KMS-11 (cell line): ENCODE measurements around the gene LHFPL6.

ENCODE experiments used
- H2AFZ ChIP-seq: fragments of 200-600 bp; sonication (generic); 2 replicates; pipeline ENCODE4 v1.6.1; 2016; ENCODE audit warnings: antibody characterized with exemption, mixed run types, low read depth
- H3K27ac ChIP-seq: fragments of 200-600 bp; sonication (generic); 2 replicates; pipeline ENCODE4 v1.6.1; 2016; ENCODE audit warnings: mild to moderate bottlenecking, mixed run types
- H3K27me3 ChIP-seq: fragments of 200-600 bp; sonication (generic); 2 replicates; pipeline ENCODE4 v1.6.1; 2017; ENCODE audit warnings: mild to moderate bottlenecking, low read depth, mixed run types, moderate library complexity; ENCODE audit not compliant: insufficient read depth
- H3K36me3 ChIP-seq: fragments of 200-600 bp; sonication (generic); 2 replicates; pipeline ENCODE4 v1.6.1; 2017; ENCODE audit warnings: mild to moderate bottlenecking, mixed run types; ENCODE audit not compliant: insufficient read depth
- H3K4me1 ChIP-seq: fragments of 200-600 bp; sonication (generic); 2 replicates; pipeline ENCODE4 v1.6.1; 2016; ENCODE audit warnings: mild to moderate bottlenecking, low read depth, mixed run types; ENCODE audit not compliant: poor library complexity, severe bottlenecking
- H3K4me2 ChIP-seq: fragments of 200-600 bp; sonication (generic); 2 replicates; pipeline ENCODE4 v1.7.0; 2016; ENCODE audit warnings: mild to moderate bottlenecking, mixed run types
- H3K4me3 ChIP-seq: fragments of 200-600 bp; sonication (generic); IDR thresholded peaks from 2 replicates; pipeline ENCODE4 v1.6.1; 2017; ENCODE audit warnings: low read depth, low read length, mixed read lengths; ENCODE audit not compliant: insufficient read depth
- H3K79me2 ChIP-seq: fragments of 200-600 bp; sonication (generic); 2 replicates; pipeline ENCODE4 v1.6.1; 2016; ENCODE audit warnings: low read depth, mixed run types; ENCODE audit not compliant: insufficient read depth
- H3K9ac ChIP-seq: fragments of 200-600 bp; sonication (generic); 2 replicates; pipeline ENCODE4 v1.6.1; 2016; ENCODE audit warnings: mild to moderate bottlenecking, mixed run types
- H4K20me1 ChIP-seq: fragments of 200-600 bp; sonication (generic); 2 replicates; pipeline ENCODE4 v1.6.1; 2016; ENCODE audit warnings: mild to moderate bottlenecking, mixed run types; ENCODE audit not compliant: insufficient read depth
- TF ChIP-seq, protein P1 (sequence below): fragments of 200-600 bp; sonication (generic); conservative IDR thresholded peaks from 2 replicates; pipeline ENCODE4 v1.6.1; 2017; ENCODE audit warnings: low read depth, mild to moderate bottlenecking, antibody characterized with exemption, low read length, moderate library complexity, mixed read lengths

The LHFPL6 gene

DNA sequence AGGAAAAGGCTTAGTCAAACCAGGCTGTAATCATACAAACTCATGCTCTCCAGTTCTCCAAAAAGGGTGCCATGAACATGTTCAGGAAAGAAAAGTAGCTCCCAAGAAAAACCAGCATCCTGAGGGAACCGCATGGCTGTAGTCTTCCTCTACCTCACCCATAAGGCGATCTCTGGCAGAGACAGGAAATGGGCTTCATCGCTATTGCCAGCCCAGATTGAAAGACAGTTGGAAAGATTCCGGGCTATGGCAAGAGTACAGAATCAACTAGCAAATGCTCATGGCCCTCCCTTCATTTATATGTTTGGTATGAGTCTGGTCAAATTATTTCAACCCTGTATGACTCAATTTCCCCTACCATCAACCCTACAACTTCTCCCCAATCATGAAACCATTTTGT lies 140.1 kb downstream of the LHFPL6 start:
- H3K9ac ChIP-seq: no peak overlapping the region
- H3K27ac ChIP-seq: no peak overlapping the region
- H4K20me1 ChIP-seq: no peaks in the 10 kb centered on the region
- no peaks in the 10 kb centered on the region for H3K27me3 ChIP-seq
- H3K36me3 ChIP-seq: no peaks in the 10 kb centered on the region
- H3K79me2 ChIP-seq: no peaks in the 10 kb centered on the region
- H3K4me1 ChIP-seq: no peaks in the 10 kb centered on the region
- no peak overlapping the region for H3K4me3 ChIP-seq
- H2AFZ ChIP-seq: no peak overlapping the region
- TF ChIP-seq, protein P1, sequence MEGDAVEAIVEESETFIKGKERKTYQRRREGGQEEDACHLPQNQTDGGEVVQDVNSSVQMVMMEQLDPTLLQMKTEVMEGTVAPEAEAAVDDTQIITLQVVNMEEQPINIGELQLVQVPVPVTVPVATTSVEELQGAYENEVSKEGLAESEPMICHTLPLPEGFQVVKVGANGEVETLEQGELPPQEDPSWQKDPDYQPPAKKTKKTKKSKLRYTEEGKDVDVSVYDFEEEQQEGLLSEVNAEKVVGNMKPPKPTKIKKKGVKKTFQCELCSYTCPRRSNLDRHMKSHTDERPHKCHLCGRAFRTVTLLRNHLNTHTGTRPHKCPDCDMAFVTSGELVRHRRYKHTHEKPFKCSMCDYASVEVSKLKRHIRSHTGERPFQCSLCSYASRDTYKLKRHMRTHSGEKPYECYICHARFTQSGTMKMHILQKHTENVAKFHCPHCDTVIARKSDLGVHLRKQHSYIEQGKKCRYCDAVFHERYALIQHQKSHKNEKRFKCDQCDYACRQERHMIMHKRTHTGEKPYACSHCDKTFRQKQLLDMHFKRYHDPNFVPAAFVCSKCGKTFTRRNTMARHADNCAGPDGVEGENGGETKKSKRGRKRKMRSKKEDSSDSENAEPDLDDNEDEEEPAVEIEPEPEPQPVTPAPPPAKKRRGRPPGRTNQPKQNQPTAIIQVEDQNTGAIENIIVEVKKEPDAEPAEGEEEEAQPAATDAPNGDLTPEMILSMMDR: no peak
- H3K4me2 ChIP-seq: no peak overlapping the region

DNA sequence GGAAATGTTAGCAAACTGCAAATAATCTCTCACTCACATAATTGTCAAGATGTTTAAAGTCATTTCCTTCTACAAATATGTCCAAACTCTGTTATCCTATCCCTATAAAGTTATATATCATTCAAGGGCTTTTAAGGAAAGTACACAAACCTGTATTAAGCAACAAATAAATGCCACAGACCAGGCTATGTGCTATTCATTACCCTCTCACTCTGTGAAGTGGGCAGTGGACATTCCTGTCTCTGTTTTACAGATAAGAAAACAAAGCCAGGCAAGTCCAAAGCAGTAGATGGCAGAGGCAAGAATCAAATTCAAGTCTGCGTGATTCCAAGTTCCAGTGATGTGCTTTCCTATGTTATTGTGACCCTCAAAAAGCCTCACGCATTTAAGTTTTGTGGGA lies 140.6 kb downstream of the LHFPL6 start:
- no peak overlapping the region for H3K27ac ChIP-seq
- TF ChIP-seq, protein P1: no peak
- H4K20me1 ChIP-seq: no peaks in the 10 kb centered on the region
- no peaks in the 10 kb centered on the region for H3K4me1 ChIP-seq
- no peak overlapping the region for H3K4me3 ChIP-seq
- no peak overlapping the region for H3K4me2 ChIP-seq
- no peak overlapping the region for H3K9ac ChIP-seq
- H3K79me2 ChIP-seq: no peaks in the 10 kb centered on the region
- no peaks in the 10 kb centered on the region for H3K36me3 ChIP-seq
- H2AFZ ChIP-seq: no peak overlapping the region
- no peaks in the 10 kb centered on the region for H3K27me3 ChIP-seq

DNA sequence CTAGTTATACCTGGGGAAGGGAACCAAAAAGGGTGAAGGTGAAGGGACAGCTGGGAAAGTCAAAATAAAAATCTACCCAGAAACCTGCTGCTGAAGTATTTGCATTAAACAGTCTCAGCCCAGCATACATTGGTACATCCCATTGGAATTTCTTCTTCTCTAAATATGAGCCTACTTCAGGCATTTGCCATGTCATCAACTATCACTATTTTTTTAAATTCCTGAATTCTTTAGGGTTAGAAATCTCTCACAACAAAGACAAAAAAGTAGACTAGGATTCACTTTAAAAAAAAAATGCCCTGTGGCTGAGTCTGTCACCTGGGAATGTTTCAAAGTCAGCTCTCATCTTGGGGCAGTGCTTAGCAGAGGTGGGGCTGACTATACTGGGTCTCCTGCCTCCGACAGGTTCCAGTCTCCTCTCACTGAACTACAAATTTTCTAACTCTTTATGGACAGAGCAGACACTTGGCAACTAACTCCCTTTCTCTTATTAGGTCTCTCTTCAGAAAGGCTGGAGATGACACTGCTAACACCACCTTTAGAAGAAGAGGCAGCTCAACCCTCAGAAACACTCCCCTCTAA lies 141.2 kb downstream of the LHFPL6 start:
- Histone ChIP-seq H3K79me2 (no peaks in the 10 kb centered on the region), H4K20me1 (no peaks in the 10 kb centered on the region), H3K4me3 (no peak overlapping the region), H3K36me3 (no peaks in the 10 kb centered on the region), H3K27ac (no peak overlapping the region), H3K9ac (no peak overlapping the region), H2AFZ (no peak overlapping the region), H3K4me2 (no peak overlapping the region), H3K27me3 (no peaks in the 10 kb centered on the region), H3K4me1 (no peaks in the 10 kb centered on the region)
- TF ChIP-seq, protein P1: no peak

DNA sequence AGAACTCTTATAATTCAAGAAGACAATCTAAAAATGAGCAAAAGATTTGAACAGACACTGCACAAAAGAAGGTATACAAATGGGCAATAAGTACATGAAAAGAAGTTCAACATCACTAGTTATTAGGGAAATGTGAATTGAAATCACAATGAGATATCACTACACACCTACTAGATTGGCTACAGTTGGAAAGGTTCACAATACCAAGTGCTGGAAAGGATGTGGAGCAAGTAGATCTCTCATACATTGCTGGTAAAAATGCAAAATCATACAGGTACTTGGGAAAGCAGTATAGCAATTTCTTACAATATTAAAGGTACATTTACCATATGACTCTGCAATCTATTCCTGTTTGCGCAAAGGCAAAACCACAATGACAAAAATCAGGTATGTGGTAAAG lies 145.7 kb downstream of the LHFPL6 start:
- H3K36me3 ChIP-seq: no peaks in the 10 kb centered on the region
- H3K4me1 ChIP-seq: no peaks in the 10 kb centered on the region
- no peak overlapping the region for H3K4me3 ChIP-seq
- H3K4me2 ChIP-seq: no peak overlapping the region
- TF ChIP-seq, protein P1: no peak
- H3K79me2 ChIP-seq: no peaks in the 10 kb centered on the region
- no peak overlapping the region for H2AFZ ChIP-seq
- H3K9ac ChIP-seq: no peak overlapping the region
- H3K27me3 ChIP-seq: no peaks in the 10 kb centered on the region
- H3K27ac ChIP-seq: no peak overlapping the region
- H4K20me1 ChIP-seq: no peaks in the 10 kb centered on the region
